ENCODE data around the gene HEBP1. TPM values are rescaled to one million over a fixed set of nuclear protein-coding genes. Genes with fewer than 3 reads are reported as not detected.

HEBP1 gene
- total RNA-seq, 1 donor from 2014 or later = 14.7 TPM

DNA sequence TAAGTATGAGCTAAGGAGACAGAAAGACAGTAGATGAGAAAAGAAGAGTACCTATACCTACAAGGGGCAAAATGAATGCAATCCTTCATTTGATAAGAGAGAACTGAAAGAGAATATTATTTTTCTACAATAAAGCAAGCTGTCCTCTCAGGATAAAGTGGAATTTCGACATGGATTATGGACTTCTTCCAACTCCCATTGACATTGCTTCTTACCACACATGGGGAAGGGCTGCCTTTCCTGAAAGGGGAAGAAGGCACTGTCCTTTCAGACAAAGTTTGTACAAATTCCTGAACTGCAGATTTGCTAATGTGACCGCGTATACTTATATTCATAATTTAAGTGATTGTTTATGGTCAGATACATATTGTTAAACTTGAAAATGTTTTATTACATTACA, 4.3 kb upstream of the HEBP1 start:
- DNase-seq (ENCODE audit: low read depth) = no peak
- TF ChIP-seq, protein P1, sequence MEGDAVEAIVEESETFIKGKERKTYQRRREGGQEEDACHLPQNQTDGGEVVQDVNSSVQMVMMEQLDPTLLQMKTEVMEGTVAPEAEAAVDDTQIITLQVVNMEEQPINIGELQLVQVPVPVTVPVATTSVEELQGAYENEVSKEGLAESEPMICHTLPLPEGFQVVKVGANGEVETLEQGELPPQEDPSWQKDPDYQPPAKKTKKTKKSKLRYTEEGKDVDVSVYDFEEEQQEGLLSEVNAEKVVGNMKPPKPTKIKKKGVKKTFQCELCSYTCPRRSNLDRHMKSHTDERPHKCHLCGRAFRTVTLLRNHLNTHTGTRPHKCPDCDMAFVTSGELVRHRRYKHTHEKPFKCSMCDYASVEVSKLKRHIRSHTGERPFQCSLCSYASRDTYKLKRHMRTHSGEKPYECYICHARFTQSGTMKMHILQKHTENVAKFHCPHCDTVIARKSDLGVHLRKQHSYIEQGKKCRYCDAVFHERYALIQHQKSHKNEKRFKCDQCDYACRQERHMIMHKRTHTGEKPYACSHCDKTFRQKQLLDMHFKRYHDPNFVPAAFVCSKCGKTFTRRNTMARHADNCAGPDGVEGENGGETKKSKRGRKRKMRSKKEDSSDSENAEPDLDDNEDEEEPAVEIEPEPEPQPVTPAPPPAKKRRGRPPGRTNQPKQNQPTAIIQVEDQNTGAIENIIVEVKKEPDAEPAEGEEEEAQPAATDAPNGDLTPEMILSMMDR (IDR thresholded peaks at IDR 0.05; ENCODE audit: insufficient read depth, low read length, poor library complexity, severe bottlenecking) = no peak
- Histone ChIP-seq H3K27me3 (ENCODE audit: control insufficient read depth, insufficient read depth, low read length) (no peaks in the 10 kb centered on the region), H3K36me3 (ENCODE audit: control insufficient read depth, insufficient read depth, low read length) (no peaks in the 10 kb centered on the region), H3K4me3 (ENCODE audit: low read depth, low read length) (no peak overlapping the region)

DNA sequence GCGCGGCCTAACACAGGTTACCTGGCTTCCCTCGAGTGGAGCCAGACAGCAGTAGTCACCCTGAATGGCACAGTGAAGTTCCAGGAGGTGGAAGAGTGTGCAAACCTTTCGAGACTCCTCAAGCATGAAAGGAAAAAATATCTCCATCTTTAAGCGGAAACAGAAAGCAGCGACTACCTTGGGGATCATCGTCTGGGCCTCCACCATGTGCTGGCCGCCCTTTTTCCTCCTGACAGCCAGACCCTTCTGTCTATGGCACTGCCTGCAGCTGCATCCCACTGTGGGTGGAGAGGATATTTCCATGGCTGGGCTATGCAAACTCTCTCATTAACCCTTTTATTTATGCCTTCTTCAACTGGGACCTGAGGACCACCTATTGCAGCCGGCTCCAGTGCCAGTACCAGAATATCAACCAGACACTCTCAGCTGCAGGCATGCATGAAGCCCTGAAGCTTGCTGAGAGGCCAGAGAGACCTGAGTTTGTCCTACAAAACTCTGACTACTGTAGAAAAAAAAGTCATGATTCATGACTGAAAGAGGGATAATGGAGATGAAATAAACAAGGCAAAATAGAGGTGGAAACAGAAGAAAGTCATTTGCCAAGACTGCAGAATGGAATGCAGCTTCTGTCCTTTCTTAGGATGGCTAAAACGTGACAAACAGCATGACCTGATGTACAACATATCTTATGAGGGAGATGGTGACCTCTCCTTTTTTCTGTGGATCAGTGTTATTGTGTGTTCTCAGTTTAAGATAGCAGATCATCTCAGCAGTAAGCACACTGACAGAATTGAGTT, 2.4 kb upstream of the HEBP1 start:
- TF ChIP-seq, protein P1 (IDR thresholded peaks at IDR 0.05; ENCODE audit: insufficient read depth, low read length, poor library complexity, severe bottlenecking) = no peak
- Histone ChIP-seq H3K27me3 (ENCODE audit: control insufficient read depth, insufficient read depth, low read length) (no peaks in the 10 kb centered on the region), H3K36me3 (ENCODE audit: control insufficient read depth, insufficient read depth, low read length) (no peaks in the 10 kb centered on the region), H3K4me3 (ENCODE audit: low read depth, low read length) (no peak overlapping the region)
- no peak for DNase-seq (ENCODE audit: low read depth)

DNA sequence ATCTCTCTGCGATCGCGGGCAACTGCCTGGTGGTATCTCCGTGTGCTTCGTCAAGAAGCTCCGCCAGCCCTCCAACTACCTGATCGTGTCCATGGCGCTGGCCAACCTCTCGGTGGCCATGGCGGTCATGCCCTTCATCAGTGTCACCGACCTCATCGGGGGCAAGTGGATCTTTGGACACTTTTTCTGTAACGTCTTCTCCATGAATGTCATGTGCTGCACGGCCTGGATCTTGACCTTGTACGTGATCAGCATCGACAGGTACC, 1.6 kb upstream of the HEBP1 start:
- no peak for DNase-seq (ENCODE audit: low read depth)
- Histone ChIP-seq H3K4me3 (ENCODE audit: low read depth, low read length) (peak overlapping the region; percentile 46), H3K36me3 (ENCODE audit: control insufficient read depth, insufficient read depth, low read length) (no peaks in the 10 kb centered on the region), H3K27me3 (ENCODE audit: control insufficient read depth, insufficient read depth, low read length) (no peaks in the 10 kb centered on the region)
- TF ChIP-seq, protein P1 (IDR thresholded peaks at IDR 0.05; ENCODE audit: insufficient read depth, low read length, poor library complexity, severe bottlenecking) = no peak

DNA sequence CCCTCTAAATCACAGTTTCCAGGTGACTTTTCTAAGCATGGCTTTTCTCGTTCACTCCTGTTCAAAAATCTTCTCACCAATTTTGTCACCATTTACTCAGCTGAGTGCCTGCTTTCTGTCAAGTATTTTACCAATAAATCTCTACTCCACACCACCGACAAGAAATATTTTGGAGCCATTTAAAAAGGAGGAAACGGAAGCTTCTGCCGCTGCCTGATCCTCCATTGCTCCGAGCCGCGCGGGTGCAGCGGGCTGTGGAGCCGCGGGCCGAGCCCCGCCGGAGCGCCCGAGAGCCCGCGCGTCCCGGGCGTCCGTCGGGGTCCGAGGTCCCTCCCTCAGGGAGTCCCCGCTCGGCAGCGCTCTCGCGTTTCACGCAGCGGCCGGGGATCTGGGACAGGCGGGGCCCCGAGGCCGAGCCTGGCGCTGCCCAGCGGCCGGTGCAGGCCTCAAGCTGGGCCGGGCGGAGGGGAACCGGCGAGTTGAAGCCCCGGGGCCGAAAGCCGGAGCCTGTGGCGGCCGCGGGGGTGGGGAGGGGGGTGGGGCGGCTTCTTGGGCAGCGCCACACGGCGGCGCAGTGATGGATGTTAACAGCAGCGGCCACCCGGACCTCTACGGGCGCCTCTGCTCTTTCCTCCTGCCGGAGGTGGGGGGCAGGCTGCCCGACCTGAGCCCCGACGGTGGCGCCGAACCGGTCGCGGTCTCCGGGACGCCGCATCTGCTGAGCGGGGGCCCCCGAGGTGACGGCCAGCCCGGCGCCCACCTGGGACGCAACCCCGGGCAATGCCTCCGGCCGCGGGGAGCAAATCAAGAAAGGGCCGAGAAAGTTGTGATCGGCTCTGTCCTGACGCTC, 1.1 kb upstream of the HEBP1 start:
- Histone ChIP-seq H3K4me3 (ENCODE audit: low read depth, low read length) (peak overlapping the region; percentile 46), H3K27me3 (ENCODE audit: control insufficient read depth, insufficient read depth, low read length) (no peaks in the 10 kb centered on the region), H3K36me3 (ENCODE audit: control insufficient read depth, insufficient read depth, low read length) (no peaks in the 10 kb centered on the region)
- TF ChIP-seq, protein P1 (IDR thresholded peaks at IDR 0.05; ENCODE audit: insufficient read depth, low read length, poor library complexity, severe bottlenecking) = peak; percentile 46
- no peak for DNase-seq (ENCODE audit: low read depth)

DNA sequence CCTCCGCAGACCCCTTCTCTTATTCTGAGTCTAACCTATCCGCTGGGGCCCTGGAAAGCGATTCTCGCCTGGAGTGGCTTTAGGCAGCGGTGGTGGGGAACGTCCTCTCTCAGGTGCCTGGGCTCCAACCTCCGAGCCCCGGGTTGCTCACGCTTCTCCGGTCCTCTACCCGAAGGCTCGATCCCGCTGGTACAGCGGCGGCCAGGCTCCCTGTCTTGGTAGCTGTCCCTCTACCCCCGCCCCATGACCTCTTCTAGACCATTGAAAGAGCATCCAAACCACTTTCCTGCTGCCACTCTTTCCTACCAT, 505 bp upstream of the HEBP1 start:
- no peaks in the 10 kb centered on the region for H3K27me3 ChIP-seq (ENCODE audit: control insufficient read depth, insufficient read depth, low read length)
- no peak for DNase-seq (ENCODE audit: low read depth)
- TF ChIP-seq, protein P1 (IDR thresholded peaks at IDR 0.05; ENCODE audit: insufficient read depth, low read length, poor library complexity, severe bottlenecking) = no peak
- peak overlapping the region; percentile 46 for H3K4me3 ChIP-seq (ENCODE audit: low read depth, low read length)
- no peaks in the 10 kb centered on the region for H3K36me3 ChIP-seq (ENCODE audit: control insufficient read depth, insufficient read depth, low read length)

Data from kidney epithelial cell (primary cell).